Activated CD4-positive, alpha-beta T cell treated with anti-CD3 and anti-CD28 coated beads for 36 hours (primary cell): ENCODE measurements around the gene CALCB. TPM values are rescaled to one million over a fixed set of nuclear protein-coding genes. Genes with fewer than 3 reads are reported as not detected.

Experiments used
- ATAC-seq: fragments of 200-7000 bp; cut with Tn5 transposase; one replicate; pipeline ENCODE4 v1.10.0; 2021; ENCODE audit warnings: mild to moderate bottlenecking, moderate library complexity
- CTCF ChIA-PET: fragments of 350-600 bp; sonication (Branson Sonifier 250); formaldehyde crosslinking; loops from one replicate; lab custom pipeline; 2021; ENCODE audit warnings: antibody characterized with exemption; lab: Charles Lee
- POLR2A ChIA-PET: fragments of 350-600 bp; sonication (Branson Sonifier 250); formaldehyde crosslinking; loops from one replicate; lab custom pipeline; 2021; ENCODE audit warnings: antibody characterized with exemption, inconsistent platforms; lab: Charles Lee
- DNase-seq: peaks from one replicate; pipeline ENCODE4 v3.0.0-alpha.2; 2020
- H3K27ac Mint-ChIP-seq: one replicate; pipeline ENCODE4 v1.8.0; 2021; ENCODE audit warnings: mixed read lengths
- H3K27me3 Mint-ChIP-seq: one replicate; pipeline ENCODE4 v1.8.0; 2021; ENCODE audit warnings: mixed read lengths
- H3K36me3 Mint-ChIP-seq: one replicate; pipeline ENCODE4 v1.8.0; 2021; ENCODE audit warnings: low read depth, mixed read lengths
- H3K4me1 Mint-ChIP-seq: one replicate; pipeline ENCODE4 v1.8.0; 2021; ENCODE audit warnings: mixed read lengths
- H3K4me3 Mint-ChIP-seq: one replicate; pipeline ENCODE4 v1.8.0; 2021; ENCODE audit warnings: mild to moderate bottlenecking, moderate library complexity, mixed read lengths
- H3K9me3 Mint-ChIP-seq: one replicate; pipeline ENCODE4 v1.8.0; 2021; ENCODE audit warnings: low read depth, mixed read lengths
- intact Hi-C, 2 experiments: fragments of 100-400 bp; cut with DNase I in 1 of 2; cut with micrococcal nuclease in 1 of 2; formaldehyde crosslinking; loops; one replicate each; pipeline versions ENCODE4 v1.14.2 to v1.15.1; 2022 to 2024; cut with DNase I, micrococcal nuclease
- total RNA-seq, 2 experiments: library from RNA; stranded (reverse); gene quantifications; one replicate each; pipeline ENCODE4 v1.2.3, GENCODE V29; 2021

CALCB gene
- total RNA-seq, 2 experiments from 2014 or later, result 3.5 to 6.8 TPM

DNA sequence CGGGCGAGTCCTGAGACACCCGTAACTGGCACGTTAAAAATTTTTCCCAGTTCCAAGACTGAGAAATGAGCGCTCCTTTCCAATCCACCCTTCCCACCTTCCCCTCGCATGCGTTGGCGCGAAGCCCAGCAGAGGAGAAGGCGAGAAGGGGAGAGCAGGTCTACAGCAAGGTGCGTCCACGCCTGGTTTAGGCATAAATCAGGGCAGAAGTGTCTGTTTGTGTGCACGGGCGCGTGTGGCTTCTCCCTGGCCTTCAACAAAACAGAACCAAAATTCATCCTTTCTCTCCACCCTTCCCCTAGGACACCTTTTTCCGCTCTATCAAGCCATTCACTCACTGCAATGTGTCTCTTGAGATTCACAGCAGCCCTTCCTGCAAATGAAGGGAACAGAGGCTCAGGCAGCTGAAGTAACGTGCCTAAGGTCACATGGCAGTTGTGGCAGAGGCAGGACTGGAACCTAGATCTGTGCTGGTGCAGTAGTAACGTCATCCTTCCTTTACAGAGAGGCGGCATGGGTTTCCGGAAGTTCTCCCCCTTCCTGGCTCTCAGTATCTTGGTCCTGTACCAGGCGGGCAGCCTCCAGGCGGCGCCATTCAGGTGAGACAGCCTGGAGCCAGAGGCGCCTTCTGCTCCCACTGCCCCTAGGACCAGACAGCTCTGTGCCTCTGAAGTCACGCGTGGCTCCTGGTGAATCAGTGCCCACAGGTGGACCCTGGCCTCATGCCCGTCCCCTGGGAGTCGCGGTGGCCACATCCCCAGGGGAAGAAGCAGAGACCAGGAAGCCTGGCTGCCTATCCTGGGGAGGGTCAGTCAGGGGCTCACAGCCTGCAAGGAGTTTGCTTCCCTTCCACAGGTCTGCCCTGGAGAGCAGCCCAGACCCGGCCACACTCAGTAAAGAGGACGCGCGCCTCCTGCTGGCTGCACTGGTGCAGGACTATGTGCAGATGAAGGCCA, 1.1 kb downstream of the CALCB start:
- no peaks in the 10 kb centered on the region for H3K36me3 Mint-ChIP-seq
- intact Hi-C loops, result loop anchor here (1.0 to 10.0 kb wide), 11 partner anchors 21 to 552 kb away; partner anchors contain the start of gene PSMA1 (in 1 of the 2)
- peak overlapping the region; percentile 87 for H3K27ac Mint-ChIP-seq
- ATAC-seq, result peak; percentile 88
- peaks cover 18% of the 10 kb centered on the region for H3K4me1 Mint-ChIP-seq
- ChIA-PET CTCF (interaction anchor here (0.7 to 7.2 kb wide), 39 partner anchors 10 to 608 kb away, joined by 3 to 159 read pairs (median 4); no protein-coding TSS in a partner anchor), POLR2A (interaction anchor here (1.2 to 1.3 kb wide), 2 partner anchors 101 to 166 kb away, joined by 3 to 4 read pairs; no protein-coding TSS in a partner anchor)
- H3K27me3 Mint-ChIP-seq, result peaks cover 11% of the 10 kb centered on the region
- no peaks in the 10 kb centered on the region for H3K9me3 Mint-ChIP-seq
- peak; percentile 95 for DNase-seq
- H3K4me3 Mint-ChIP-seq, result peak overlapping the region; percentile 80

DNA sequence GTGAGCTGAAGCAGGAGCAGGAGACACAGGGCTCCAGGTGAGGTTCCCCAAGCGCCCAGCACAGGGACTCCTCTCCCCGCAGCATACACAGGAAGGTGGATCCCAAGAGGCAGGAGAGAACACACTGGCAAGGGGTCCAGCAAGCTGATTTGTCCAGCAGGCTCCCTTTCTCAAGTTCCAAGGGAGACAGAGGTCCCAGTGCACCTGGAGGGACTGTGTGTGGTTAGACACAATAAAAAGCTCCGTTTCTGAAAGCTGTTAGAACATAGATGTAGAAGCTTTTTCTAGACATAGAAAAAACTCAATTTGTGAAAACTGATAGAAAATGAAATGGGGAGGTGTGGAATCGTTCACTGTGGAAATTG, 1.8 kb downstream of the CALCB start:
- CTCF ChIA-PET, result interaction anchor here (0.6 to 7.2 kb wide), 25 partner anchors 9 to 609 kb away, joined by 3 to 159 read pairs (median 6); no protein-coding TSS in a partner anchor
- Mint-ChIP-seq H3K4me1 (peaks cover 18% of the 10 kb centered on the region), H3K9me3 (no peaks in the 10 kb centered on the region), H3K27ac (no peak overlapping the region), H3K36me3 (no peaks in the 10 kb centered on the region), H3K4me3 (peak overlapping the region; percentile 80), H3K27me3 (peaks cover 11% of the 10 kb centered on the region)
- no peak for ATAC-seq
- intact Hi-C loops, result loop anchor here (1.0 to 10.0 kb wide), 6 partner anchors 36 to 540 kb away; no protein-coding TSS in a partner anchor
- no peak for DNase-seq
- POLR2A ChIA-PET, result interaction anchor here (1.2 to 1.3 kb wide), 2 partner anchors 102 to 167 kb away, joined by 3 to 4 read pairs; no protein-coding TSS in a partner anchor

DNA sequence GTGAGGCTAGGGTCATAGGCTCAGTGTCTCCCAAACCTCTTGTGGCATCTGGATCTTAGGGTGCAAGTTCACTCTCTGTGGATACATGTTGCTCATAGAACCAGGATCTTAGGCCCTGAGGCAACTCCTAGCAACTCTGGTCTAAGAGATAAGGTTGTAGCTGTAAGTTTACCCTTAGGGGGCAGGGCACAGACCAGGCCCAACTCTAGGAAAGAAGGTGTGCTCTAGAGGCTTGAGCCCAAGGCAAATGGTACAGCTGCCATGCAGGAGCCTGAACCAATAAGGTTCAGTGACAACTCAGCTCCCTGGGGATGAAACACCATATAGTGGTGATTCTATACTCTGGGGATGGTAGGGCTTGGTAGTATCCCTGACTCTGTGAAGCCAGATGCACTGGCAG, 17.8 kb downstream of the CALCB start:
- Mint-ChIP-seq H3K4me3 (no peak overlapping the region), H3K27me3 (peaks cover 17% of the 10 kb centered on the region), H3K4me1 (no peaks in the 10 kb centered on the region), H3K9me3 (no peaks in the 10 kb centered on the region), H3K36me3 (no peaks in the 10 kb centered on the region), H3K27ac (no peak overlapping the region)
- POLR2A ChIA-PET, result no interaction called here
- no peak for DNase-seq
- intact Hi-C loops, result no loop called here
- CTCF ChIA-PET, result interaction anchor here (0.7 to 2.5 kb wide), 6 partner anchors 9 to 117 kb away, joined by 3 to 11 read pairs (median 4); no protein-coding TSS in a partner anchor
- ATAC-seq, result no peak

DNA sequence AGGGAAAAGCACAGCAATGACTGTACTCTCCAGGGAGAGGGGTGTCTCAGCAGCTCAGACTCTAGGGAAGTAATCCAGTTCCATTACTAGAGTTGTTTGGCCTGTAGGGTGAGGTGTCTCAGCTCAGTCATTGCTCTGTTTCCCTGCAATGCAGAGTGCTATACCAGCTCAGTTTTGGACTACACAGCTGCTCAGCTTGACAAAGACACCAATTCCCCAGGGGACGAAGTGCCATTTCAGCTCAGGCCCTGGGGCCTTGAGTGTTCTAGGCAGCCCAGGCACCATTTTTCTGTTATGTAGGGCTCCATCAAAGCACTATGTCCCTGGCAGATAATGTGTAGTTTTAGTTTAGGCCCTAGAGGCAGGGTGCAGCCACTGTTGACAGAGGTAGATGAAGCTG, 18.2 kb downstream of the CALCB start:
- Mint-ChIP-seq H3K27me3 (peaks cover 17% of the 10 kb centered on the region), H3K36me3 (no peaks in the 10 kb centered on the region), H3K27ac (no peak overlapping the region), H3K9me3 (no peaks in the 10 kb centered on the region), H3K4me1 (no peaks in the 10 kb centered on the region), H3K4me3 (no peak overlapping the region)
- DNase-seq, result no peak
- ATAC-seq, result no peak
- intact Hi-C loops, result no loop called here
- CTCF ChIA-PET, result interaction anchor here (0.7 to 2.5 kb wide), 7 partner anchors 9 to 117 kb away, joined by 3 to 11 read pairs (median 4); no protein-coding TSS in a partner anchor
- POLR2A ChIA-PET, result no interaction called here

DNA sequence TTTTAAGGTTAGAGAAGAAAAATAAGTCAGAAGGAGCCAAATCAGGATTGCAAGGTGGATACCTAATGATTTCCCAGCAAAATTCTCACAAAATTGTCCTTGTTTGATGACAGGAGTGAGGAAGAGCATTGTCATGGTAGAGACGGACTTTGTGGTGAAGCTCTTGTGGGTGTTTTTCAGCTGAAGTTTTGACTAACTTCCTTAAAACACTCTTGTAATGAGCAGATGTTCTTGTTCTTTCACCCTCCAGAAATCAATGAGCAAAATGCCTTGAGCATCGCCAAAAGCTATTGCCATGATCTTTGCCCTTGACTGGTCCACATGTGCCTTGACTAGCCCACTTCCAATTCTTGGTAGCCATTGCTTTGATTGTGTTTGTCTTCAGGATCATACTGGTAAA, 20.0 kb downstream of the CALCB start:
- peaks cover 21% of the 10 kb centered on the region for H3K27me3 Mint-ChIP-seq
- POLR2A ChIA-PET, result no interaction called here
- H3K4me3 Mint-ChIP-seq, result no peak overlapping the region
- H3K9me3 Mint-ChIP-seq, result no peaks in the 10 kb centered on the region
- CTCF ChIA-PET, result no interaction called here
- ATAC-seq (no peak), DNase-seq (no peak)
- H3K36me3 Mint-ChIP-seq, result no peaks in the 10 kb centered on the region
- intact Hi-C loops, result no loop called here
- no peaks in the 10 kb centered on the region for H3K4me1 Mint-ChIP-seq
- H3K27ac Mint-ChIP-seq, result no peak overlapping the region

DNA sequence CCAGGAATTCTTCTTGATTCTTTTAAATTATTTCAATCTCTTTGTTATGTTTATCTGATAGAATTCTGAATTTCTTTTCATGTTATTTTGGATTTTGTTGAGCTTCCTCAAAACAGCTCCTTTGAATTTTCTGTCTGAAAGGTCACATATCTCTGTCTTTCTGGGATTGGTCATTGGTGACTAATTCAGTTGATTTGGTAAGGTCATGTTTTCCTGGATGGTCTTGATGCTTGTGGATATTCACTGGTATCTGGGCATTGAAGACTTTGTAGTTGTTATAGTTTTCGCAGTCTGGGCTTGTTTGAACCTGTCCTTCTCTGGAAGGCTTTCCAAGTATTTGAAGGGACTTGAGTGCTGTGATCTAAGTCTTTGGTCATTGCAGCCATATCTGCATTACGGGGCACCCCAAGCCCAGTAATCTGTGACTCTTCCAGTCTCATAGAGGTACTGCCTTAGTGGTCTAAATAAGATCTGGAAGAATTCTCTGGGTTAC, 22.4 kb downstream of the CALCB start:
- ChIA-PET CTCF (no interaction called here), POLR2A (no interaction called here)
- no peaks in the 10 kb centered on the region for H3K9me3 Mint-ChIP-seq
- no peak overlapping the region for H3K4me3 Mint-ChIP-seq
- intact Hi-C loops, result no loop called here
- ATAC-seq (no peak), DNase-seq (no peak)
- H3K36me3 Mint-ChIP-seq, result no peaks in the 10 kb centered on the region
- no peak overlapping the region for H3K27ac Mint-ChIP-seq
- H3K27me3 Mint-ChIP-seq, result peaks cover 21% of the 10 kb centered on the region
- H3K4me1 Mint-ChIP-seq, result no peaks in the 10 kb centered on the region

DNA sequence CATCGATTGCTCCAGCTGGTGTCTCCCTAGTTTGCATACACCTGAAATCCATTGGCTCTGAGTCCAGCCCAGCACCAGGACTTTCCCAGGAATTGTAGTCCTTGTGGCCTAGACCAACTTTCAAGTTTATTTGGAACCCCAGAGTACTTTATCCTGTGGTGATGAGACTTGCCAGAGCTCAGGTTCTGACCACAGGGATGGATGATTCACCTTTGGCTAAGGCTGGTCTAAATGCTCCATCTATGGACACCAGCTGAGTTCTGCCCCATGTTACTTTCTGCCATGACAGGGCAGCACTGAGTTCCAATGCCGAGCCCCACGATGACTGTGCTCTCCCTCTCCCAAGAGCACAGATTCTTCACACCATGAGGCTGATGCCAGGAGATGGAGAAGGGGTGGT, 24.0 kb downstream of the CALCB start:
- Mint-ChIP-seq H3K27me3 (peaks cover 21% of the 10 kb centered on the region), H3K36me3 (no peaks in the 10 kb centered on the region), H3K4me3 (no peak overlapping the region), H3K9me3 (no peaks in the 10 kb centered on the region), H3K4me1 (peaks cover 3% of the 10 kb centered on the region), H3K27ac (no peak overlapping the region)
- intact Hi-C loops, result no loop called here
- ATAC-seq, result no peak
- POLR2A ChIA-PET, result no interaction called here
- CTCF ChIA-PET, result interaction anchor here (0.7 to 1.3 kb wide), 3 partner anchors 23 to 182 kb away, joined by 3 to 5 read pairs (median 4); no protein-coding TSS in a partner anchor
- DNase-seq, result no peak

DNA sequence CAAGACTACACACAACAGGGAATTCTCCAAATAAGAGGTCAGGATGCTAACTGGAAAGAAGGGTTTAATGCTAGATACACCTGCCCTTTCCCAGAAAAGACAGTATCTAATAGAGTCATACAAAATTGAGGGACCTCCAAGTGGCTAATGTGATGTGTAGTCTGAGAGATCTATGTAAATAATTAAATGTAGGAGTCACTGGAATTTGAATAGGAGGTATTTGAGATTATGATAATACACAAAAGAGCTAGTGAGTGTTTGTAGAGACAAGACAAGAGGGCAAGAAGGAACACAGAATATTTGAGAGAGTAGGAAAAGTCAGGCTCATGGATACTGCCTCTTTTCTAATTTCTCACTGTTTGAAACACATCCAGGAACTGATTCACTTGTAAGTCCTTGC, 25.9 kb downstream of the CALCB start:
- H3K36me3 Mint-ChIP-seq, result no peaks in the 10 kb centered on the region
- peaks cover 3% of the 10 kb centered on the region for H3K4me1 Mint-ChIP-seq
- intact Hi-C loops, result no loop called here
- POLR2A ChIA-PET, result no interaction called here
- no peak overlapping the region for H3K27ac Mint-ChIP-seq
- H3K9me3 Mint-ChIP-seq, result no peaks in the 10 kb centered on the region
- DNase-seq (no peak), ATAC-seq (no peak)
- peaks cover 21% of the 10 kb centered on the region for H3K27me3 Mint-ChIP-seq
- no peak overlapping the region for H3K4me3 Mint-ChIP-seq
- CTCF ChIA-PET, result interaction anchor here (0.7 to 3.6 kb wide), 16 partner anchors 8 to 190 kb away, joined by 3 to 48 read pairs (median 12); no protein-coding TSS in a partner anchor

DNA sequence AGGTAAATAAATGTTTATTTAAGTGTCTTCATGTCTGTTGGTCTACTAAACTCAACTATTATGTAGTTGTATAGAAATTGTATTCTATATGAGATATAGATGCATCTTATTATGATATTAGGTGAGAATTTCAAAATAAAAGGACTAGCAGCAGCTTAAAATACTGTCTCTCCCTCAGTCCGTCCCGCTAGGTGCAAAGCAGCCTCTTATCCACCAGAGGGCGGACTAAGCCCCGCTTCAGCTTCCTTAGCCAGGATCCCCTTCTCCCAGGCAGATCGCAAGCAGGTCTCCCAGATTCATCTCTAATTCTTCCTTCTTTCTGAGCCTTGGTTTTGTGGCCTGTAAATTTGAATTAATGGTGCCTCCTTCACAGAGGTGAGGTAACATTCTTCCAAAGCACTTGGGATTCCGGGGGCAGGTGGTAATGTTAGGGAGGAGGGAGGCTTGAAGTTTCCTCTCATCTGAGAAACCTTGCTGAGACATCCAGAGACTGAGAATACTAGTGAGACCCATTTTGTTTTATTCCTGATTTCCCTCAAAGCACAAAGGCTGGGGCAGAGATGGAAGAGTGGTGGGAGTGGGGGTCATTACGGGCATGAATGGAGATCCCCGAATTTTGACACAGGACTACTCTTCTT, 27.8 kb downstream of the CALCB start:
- DNase-seq, result peak; percentile 74
- no peak overlapping the region for H3K4me3 Mint-ChIP-seq
- H3K27ac Mint-ChIP-seq, result no peak overlapping the region
- intact Hi-C loops, result loop anchor here (1.0 to 5.0 kb wide), 3 partner anchors 56 to 107 kb away; no protein-coding TSS in a partner anchor
- ChIA-PET POLR2A (interaction anchor here (0.7 kb wide), 1 partner anchor 107 kb away, joined by 4 read pairs; no protein-coding TSS in a partner anchor), CTCF (interaction anchor here (0.8 to 3.6 kb wide), 20 partner anchors 9 to 192 kb away, joined by 3 to 48 read pairs (median 5); no protein-coding TSS in a partner anchor)
- peaks cover 3% of the 10 kb centered on the region for H3K4me1 Mint-ChIP-seq
- peak; percentile 79 for ATAC-seq
- peaks cover 17% of the 10 kb centered on the region for H3K27me3 Mint-ChIP-seq
- no peaks in the 10 kb centered on the region for H3K9me3 Mint-ChIP-seq
- H3K36me3 Mint-ChIP-seq, result no peaks in the 10 kb centered on the region

DNA sequence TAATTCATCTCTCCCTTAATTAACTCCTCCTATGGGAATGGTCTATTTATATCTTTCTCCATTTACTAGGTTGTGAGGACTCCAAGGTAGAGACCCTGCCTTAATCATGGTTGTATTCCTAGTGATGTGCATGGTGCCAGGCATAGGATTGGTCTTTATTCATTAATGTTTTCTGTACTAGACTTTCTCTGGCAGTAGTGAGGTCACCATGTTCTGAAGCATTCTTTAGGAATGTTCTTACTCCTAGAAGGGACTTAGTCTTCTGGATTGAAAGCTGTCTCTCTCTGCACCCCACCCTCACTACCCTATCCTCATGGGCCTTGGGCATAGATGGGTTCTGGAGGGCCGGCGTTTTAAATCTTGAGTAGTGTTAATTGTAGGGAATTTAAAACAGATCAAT, 30.8 kb downstream of the CALCB start:
- H3K27ac Mint-ChIP-seq, result no peak overlapping the region
- H3K9me3 Mint-ChIP-seq, result no peaks in the 10 kb centered on the region
- no peaks in the 10 kb centered on the region for H3K36me3 Mint-ChIP-seq
- ChIA-PET POLR2A (no interaction called here), CTCF (interaction anchor here (0.8 to 3.2 kb wide), 2 partner anchors 27 to 104 kb away, joined by 3 to 20 read pairs; no protein-coding TSS in a partner anchor)
- ATAC-seq (no peak), DNase-seq (no peak)
- intact Hi-C loops, result loop anchor here in 1 of 2 experiments (5.0 kb wide), 1 partner anchor 53 kb away; no protein-coding TSS in a partner anchor
- H3K4me3 Mint-ChIP-seq, result no peak overlapping the region
- peaks cover 7% of the 10 kb centered on the region for H3K27me3 Mint-ChIP-seq
- H3K4me1 Mint-ChIP-seq, result peaks cover 3% of the 10 kb centered on the region
